ENCODE measurements around the gene PXT1.

PXT1 gene

GRCh38 chr6:36387440-36388303 lies 55.0 kb downstream of the PXT1 start, which contains the start of gene ETV7:
Gene ETV7, minus strand, starts transcription at chr6:36387669. Its CDS starts 128 bp downstream, at chr6:36387541.
- peak; percentile 54 for DNase-seq

- DNase-seq: peak; percentile 37
These were observed 55.9 kb downstream of the PXT1 start for GRCh38 chr6:36386495-36387439.

GRCh38 chr6:36384095-36384494 lies 58.6 kb downstream of the PXT1 start:
- DNase-seq: no peak

GRCh38 chr6:36383606-36384005 lies 59.0 kb downstream of the PXT1 start:
- DNase-seq: no peak

GRCh38 chr6:36382976-36383375 lies 59.7 kb downstream of the PXT1 start:
- no peak for DNase-seq

- no peak for DNase-seq
These were observed 60.9 kb downstream of the PXT1 start for GRCh38 chr6:36381502-36382389.

GRCh38 chr6:36380166-36380565 lies 62.5 kb downstream of the PXT1 start:
- DNase-seq: no peak

- no peak for DNase-seq
These were observed 63.7 kb downstream of the PXT1 start for GRCh38 chr6:36378936-36379335.

GRCh38 chr6:36378243-36378920 lies 64.3 kb downstream of the PXT1 start:
- DNase-seq: no peak

- DNase-seq: no peak
These were observed 65.1 kb downstream of the PXT1 start for GRCh38 chr6:36377594-36377993.

GRCh38 chr6:36376742-36377141 lies 65.9 kb downstream of the PXT1 start:
- DNase-seq: no peak

- DNase-seq: no peak
These were observed 66.5 kb downstream of the PXT1 start for GRCh38 chr6:36376183-36376582.

GRCh38 chr6:36375644-36376155 lies 67.0 kb downstream of the PXT1 start:
- DNase-seq: no peak

- no peak for DNase-seq
These were observed 67.7 kb downstream of the PXT1 start for GRCh38 chr6:36374972-36375371.

- no peak for DNase-seq
These were observed 68.5 kb downstream of the PXT1 start for GRCh38 chr6:36374194-36374593.

GRCh38 chr6:36373368-36374019 lies 69.2 kb downstream of the PXT1 start:
- DNase-seq: no peak

- no peak for DNase-seq
These were observed 70.6 kb downstream of the PXT1 start for GRCh38 chr6:36372088-36372487.

- DNase-seq: no peak
These were observed 71.4 kb downstream of the PXT1 start for GRCh38 chr6:36371211-36371610.

- DNase-seq: no peak
These were observed 72.0 kb downstream of the PXT1 start for GRCh38 chr6:36370638-36371037.

- DNase-seq: peak; percentile 81
These were observed 73.5 kb downstream of the PXT1 start for GRCh38 chr6:36368921-36369865.
